Cardiac muscle cell (in vitro differentiated cells and primary cell): Measurements from ENCODE around the gene RNF169. TPM values are rescaled to one million over a fixed set of nuclear protein-coding genes. Genes with fewer than 3 reads are reported as not detected.
A peak's percentile ranks its signal among the peaks of the same experiment; 100 is the strongest.

Experiments used
- DNase-seq, 2 donors: peaks; one replicate each; pipeline versions ENCODE4 v3.0.0 to v3.0.0-alpha.2; 2010 to 2017; ENCODE audit warnings: low read depth in 1 of 2, low spot score in 1 of 2
- H3K27ac ChIP-seq: fragments of 200-600 bp; sonication (generic); 2 replicates; pipeline ENCODE4 v1.5.1; 2016
- H3K27me3 ChIP-seq: fragments of 200-600 bp; sonication (generic); 2 replicates; pipeline ENCODE4 v1.6.0; 2016; ENCODE audit warnings: control low read depth
- H3K36me3 ChIP-seq: fragments of 200-600 bp; sonication (generic); 2 replicates; pipeline ENCODE4 v1.5.1; 2016; ENCODE audit warnings: control low read depth
- H3K4me1 ChIP-seq: fragments of 200-600 bp; sonication (generic); 2 replicates; pipeline ENCODE4 v1.8.1; 2017; ENCODE audit warnings: low read depth, mild to moderate bottlenecking, mixed run types
- H3K4me3 ChIP-seq: fragments of 200-600 bp; sonication (generic); 2 replicates; pipeline ENCODE4 v1.5.1; 2016; ENCODE audit warnings: mild to moderate bottlenecking
- H3K9me3 ChIP-seq: fragments of 200-600 bp; sonication (generic); 2 replicates; pipeline ENCODE4 v1.5.1; 2017; ENCODE audit warnings: low read depth, mild to moderate bottlenecking, control low read depth
- CTCF ChIP-seq: IDR thresholded peaks from 2 replicates; pipeline ENCODE4 v1.5.1; 2012; ENCODE audit warnings: low read depth, mild to moderate bottlenecking, low read length
- polyA plus RNA-seq: library from polyadenylated mRNA; unstranded; fragments of >200 nt; fragmentation: Nextera tagmentation; extraction: Ambion mirVana; gene quantifications from 2 replicates; pipeline ENCODE4 v1.2.1, GENCODE V29; 2016
- total RNA-seq: library from RNA; depleted of rRNA; stranded (reverse); fragments of >200 nt; gene quantifications from 2 replicates; pipeline ENCODE4 v1.2.3, GENCODE V29; 2016

Gene RNF169
- total and polyA plus RNA-seq, 2 experiments from 2014 or later, result 3.3 to 15.3 TPM

- no peaks in the 10 kb centered on the region for H3K27me3 ChIP-seq
- TF ChIP-seq CTCF, result no peak
- H3K9me3 ChIP-seq, result no peaks in the 10 kb centered on the region
- H3K4me3 ChIP-seq, result no peak overlapping the region
- peaks cover 5% of the 10 kb centered on the region for H3K36me3 ChIP-seq
- H3K27ac ChIP-seq, result no peak overlapping the region
- H3K4me1 ChIP-seq, result no peaks in the 10 kb centered on the region
- DNase-seq, result no peak
Measured at GRCh38 chr11:74866557-74866956, 117.9 kb downstream of the RNF169 start.

- peak; percentile 41 for TF ChIP-seq CTCF
- Histone ChIP-seq H3K36me3 (no peaks in the 10 kb centered on the region), H3K4me3 (no peak overlapping the region), H3K27ac (no peak overlapping the region), H3K27me3 (no peaks in the 10 kb centered on the region), H3K9me3 (no peaks in the 10 kb centered on the region), H3K4me1 (no peaks in the 10 kb centered on the region)
- peak in 1 of 2 donors; percentile 71 for DNase-seq
Measured at GRCh38 chr11:74870485-74870884, 121.8 kb downstream of the RNF169 start.

GRCh38 chr11:74871037-74871436, 122.4 kb downstream of the RNF169 start:
- Histone ChIP-seq H3K27me3 (no peaks in the 10 kb centered on the region), H3K36me3 (no peaks in the 10 kb centered on the region), H3K9me3 (no peaks in the 10 kb centered on the region), H3K4me1 (no peaks in the 10 kb centered on the region), H3K4me3 (no peak overlapping the region), H3K27ac (no peak overlapping the region)
- TF ChIP-seq CTCF, result no peak
- peak in 1 of 2 donors; percentile 18 for DNase-seq

- peak; percentile 57 for TF ChIP-seq CTCF
- no peak overlapping the region for H3K4me3 ChIP-seq
- no peak overlapping the region for H3K27ac ChIP-seq
- H3K9me3 ChIP-seq, result no peaks in the 10 kb centered on the region
- H3K27me3 ChIP-seq, result no peaks in the 10 kb centered on the region
- H3K36me3 ChIP-seq, result peaks cover 4% of the 10 kb centered on the region
- DNase-seq, result peak in 1 of 2 donors; percentile 3
- no peaks in the 10 kb centered on the region for H3K4me1 ChIP-seq
Measured at GRCh38 chr11:74877132-74877531, 128.5 kb downstream of the RNF169 start.

Other genes with a start within 250 kb of the RNF169 start
- gene POLD3, start 156.3 kb upstream of the RNF169 start, total RNA-seq, result 12.8 and 13.1 TPM in 2 replicates
- gene POLD3, start 156.3 kb upstream of the RNF169 start, polyA plus RNA-seq, result 24.1 and 24.5 TPM in 2 replicates
- gene CHRDL2, start 17.4 kb upstream of the RNF169 start, total RNA-seq, result not detected in 2 replicates
- gene CHRDL2, start 17.4 kb upstream of the RNF169 start, polyA plus RNA-seq, result not detected in 2 replicates
- gene XRRA1, start 200.2 kb downstream of the RNF169 start, total RNA-seq, result 15.2 and 35.9 TPM in 2 replicates
- gene XRRA1, start 200.2 kb downstream of the RNF169 start, polyA plus RNA-seq, result 16.0 and 20.2 TPM in 2 replicates
- 38.1 and 48.5 TPM in 2 replicates for gene SPCS2, start 200.4 kb downstream of the RNF169 start, total RNA-seq
- gene SPCS2, start 200.4 kb downstream of the RNF169 start, polyA plus RNA-seq, result 333 and 430 TPM in 2 replicates
- gene NEU3, start 240.1 kb downstream of the RNF169 start, total RNA-seq, result 9.7 and 14.3 TPM in 2 replicates
- gene NEU3, start 240.1 kb downstream of the RNF169 start, polyA plus RNA-seq, result 3.5 and 4.4 TPM in 2 replicates